Stimulated activated CD4-positive, alpha-beta T cell treated with anti-CD3 and anti-CD28 coated beads, Interleukin-4, amount 100 ng/mL, for 4 hours (primary cell): Measurements from ENCODE around the gene ERMAP.
"Not testable (repeated sequence)": the region's sequence is repeated elsewhere in the genome, so short reads cannot be mapped to it uniquely, and the experiment has no call there.

Source experiments
- DNase-seq, 2 experiments: peaks; one replicate each; pipeline ENCODE4 v3.0.0-alpha.2; 2020

ERMAP gene

DNA sequence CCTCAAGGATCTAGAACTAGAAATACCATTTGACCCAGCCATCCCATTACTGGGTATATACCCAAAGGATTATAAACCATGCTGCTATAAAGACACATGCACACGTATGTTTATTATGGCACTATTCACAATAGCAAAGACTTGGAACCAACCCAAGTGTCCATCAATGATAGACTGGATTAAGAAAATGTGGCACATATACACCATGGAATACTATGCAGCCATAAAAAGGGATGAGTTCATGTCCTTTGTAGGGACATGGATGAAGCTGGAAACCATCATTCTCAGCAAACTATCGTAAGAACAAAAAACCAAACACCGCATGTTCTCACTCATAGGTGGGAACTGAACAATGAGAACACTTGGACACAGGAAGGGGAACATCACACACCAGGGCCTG is 2.1 kb upstream of the ERMAP start:
- not testable (repeated sequence) for DNase-seq

DNA sequence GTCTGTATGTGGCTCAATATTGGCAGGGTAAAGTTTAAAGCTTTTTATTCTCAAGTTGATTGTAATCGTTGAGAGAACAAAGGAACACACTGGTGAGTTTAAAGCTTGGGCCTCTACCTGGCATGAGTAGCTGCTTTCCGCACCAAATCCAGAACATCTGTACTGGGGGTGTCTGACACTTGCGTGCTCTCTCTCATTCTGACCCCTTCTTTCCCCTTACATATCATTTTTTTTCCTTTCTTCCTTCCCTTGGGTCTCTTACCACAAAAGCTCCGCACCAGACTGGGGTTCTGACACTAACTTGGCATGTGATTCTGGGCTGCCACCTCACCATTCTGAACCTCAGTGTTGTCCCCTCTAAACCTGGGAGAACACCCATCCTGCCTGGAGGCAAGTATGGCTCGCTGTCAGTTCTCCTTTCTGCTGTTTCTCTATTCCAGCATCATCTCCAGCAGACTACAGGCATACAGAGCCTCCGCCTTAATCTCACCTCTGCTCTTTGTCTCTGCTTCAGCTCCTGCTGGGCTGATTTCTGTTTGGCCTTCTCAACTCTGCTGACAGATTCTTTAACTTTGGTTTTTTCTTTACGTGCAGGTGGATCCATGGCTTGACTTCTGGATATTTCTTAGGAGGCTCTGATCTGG is 859 bp upstream of the ERMAP start:
- DNase-seq, result no peak

DNA sequence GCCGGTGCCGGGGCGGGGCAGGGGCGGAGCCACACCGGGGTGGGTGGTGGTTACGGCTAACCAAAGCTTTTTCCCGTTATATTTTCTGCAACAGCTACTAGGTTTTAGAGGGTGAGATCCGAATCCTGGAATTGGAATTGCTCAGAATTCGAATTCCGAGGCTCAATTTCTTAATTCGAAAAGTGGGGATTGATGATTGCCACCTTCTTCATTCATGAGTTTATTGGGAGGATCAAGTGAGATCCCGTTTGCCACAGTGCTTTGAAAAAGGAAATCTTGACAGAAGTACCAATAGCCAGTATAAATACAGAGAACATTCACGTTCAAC is 482 bp downstream of the ERMAP start:
- no peak for DNase-seq

DNA sequence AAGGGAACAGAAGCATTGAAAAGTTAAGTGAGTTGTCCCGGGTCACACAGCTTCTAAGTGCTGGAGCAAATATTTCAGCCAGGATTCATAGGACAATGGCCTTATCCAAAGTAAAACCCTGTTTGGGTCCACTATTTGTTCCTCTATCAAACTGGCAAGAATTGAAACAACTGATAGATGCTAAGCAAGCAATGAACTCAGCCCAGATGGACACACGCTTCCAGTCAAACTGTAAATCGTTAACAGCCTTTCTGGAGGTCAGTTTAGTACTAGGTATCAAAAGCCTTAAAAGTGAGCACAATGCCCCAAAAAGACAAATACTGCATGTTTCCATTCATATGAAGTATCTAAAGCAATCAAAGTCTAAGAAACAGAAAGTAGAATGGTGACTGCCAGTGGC is 1.1 kb downstream of the ERMAP start:
- DNase-seq, result no peak

DNA sequence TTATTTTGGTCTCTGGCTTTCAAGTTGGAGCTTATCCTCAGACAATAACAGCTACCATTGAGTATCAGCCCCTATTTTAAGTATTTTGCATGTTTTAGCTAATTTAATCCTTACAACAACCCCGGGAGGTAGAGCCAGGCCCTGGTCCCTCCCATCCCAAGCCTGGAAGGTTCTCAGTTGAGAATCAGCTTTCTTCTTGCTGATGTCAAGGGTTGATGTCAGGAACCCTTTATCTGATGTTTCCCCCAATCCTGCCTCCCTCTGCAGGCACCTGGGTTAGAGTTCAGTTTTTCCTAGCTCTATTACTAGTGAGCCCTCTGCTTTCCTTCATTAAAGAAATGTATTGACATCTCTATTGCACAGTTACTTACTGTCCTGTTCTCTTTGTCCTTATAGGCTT is 3.9 kb downstream of the ERMAP start:
- no peak for DNase-seq

DNA sequence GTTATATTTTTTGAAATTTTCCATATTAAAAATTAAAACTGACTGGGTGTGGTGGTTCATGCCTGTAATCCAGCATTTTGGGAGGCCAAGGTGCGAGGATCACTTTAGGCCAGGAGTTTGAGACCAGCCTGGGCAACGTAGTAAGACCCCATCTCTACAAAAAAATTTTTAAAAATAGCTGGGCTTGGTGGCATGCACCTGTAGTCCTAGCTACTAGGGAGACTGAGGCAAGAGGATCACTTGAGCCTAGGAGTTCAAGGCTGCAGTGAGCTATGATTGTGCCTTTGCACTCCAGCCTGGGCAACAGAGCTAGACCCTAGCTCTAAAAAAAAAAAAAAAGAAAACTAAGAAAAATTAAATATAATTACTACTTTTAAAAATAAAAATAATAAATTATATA is 4.8 kb downstream of the ERMAP start:
- no peak for DNase-seq

DNA sequence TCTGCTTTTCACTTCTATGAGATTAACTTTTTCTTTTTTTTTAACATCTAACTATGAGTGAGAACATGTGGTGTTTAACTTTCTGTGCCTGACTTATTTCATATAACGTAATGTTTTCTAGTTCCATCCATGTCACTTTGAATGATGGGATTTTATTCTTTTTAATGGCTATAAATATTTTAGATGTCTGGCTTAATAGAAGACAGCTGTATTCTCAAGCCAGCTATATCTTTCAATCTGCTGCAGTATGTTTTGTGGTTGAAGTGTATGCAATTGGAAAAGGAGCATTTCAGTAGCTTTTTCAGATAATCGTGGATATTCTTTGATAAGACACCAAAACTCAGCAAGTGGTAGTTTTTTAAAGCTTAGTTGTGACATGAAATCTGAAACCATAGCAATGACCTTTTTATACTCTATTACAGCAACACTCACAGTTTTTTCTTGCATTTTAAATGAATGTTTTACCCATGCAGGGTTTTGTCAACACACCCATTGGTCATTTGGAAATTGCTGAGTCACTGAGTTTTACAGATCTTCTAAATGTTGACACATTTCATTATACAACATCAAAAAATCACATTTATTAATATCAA is 6.0 kb downstream of the ERMAP start:
- no peak for DNase-seq

DNA sequence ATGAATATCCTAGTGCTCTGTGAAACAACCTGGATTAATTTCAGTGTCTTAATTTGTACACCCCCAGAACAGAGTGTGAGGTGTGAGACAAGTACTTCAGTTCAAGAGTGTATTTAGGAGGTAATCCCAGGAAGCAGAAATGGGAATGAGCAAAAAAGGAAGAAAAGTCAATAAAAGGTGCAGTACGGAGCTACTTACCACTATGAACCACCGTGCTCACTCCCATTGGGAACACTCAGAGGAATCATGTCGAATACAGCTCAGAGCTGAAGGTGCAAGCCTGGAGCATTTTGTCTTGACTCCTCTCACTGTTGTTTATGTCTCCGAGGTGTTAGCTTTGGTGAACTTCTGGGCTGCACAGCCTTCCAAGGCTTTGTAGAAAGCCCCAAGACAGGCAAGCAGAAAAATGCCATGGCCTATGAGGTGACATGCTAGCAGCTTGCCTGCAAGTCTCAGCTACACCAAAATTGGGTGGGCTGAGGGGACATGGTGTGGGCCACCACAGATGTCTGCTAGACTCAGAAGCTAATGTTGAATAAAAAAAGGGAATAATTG is 7.6 kb downstream of the ERMAP start:
- no peak for DNase-seq

DNA sequence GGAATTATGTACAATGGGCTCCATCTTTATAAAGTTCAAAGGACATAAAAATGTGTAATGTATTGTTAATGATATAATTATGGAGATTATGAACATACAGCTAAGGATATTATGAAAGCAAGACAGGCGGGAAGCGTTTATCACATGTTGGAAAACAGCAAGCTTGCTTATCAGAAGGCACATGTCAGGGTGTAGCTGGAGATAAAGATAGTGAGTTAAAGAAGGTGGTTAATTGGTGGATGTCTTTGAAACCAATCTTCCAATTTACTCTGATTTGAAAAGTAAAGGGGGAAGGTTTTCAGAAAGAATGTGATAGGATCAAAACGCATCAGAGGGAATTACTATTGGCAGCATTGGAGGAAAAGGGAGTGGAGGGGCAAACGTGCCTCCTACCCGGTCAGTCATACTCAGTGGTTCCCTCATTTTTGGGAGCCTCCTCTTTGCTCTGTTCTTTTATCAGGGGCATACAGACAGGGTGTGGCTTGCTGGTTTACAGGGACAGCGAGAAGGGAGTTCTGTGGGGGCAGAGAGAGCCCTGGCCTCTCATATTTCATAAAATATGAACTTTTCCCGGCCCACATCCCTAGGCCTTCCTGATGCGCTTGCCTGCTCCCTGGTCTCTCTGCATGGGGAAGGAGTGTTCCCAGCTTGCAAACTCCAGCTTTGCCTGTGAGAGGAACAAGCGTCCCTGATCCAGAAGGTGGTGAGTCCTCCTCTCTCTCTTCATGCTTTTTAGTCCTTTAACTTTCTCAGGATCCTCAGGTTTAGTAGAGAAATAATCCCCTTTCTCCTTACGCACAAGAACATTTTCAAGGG is 8.3 kb downstream of the ERMAP start:
- no peak for DNase-seq

DNA sequence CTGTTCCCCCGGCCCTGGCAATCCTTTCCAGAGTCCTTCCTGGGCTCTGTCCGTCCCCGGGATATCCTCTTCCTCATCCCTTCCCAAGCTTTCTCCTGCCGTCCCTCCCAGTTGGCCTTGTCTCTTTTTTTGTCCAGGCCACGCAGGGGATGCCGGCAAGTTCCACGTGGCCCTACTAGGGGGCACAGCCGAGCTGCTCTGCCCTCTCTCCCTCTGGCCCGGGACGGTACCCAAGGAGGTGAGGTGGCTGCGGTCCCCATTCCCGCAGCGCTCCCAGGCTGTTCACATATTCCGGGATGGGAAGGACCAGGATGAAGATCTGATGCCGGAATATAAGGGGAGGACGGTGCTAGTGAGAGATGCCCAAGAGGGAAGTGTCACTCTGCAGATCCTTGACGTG is 13.7 kb downstream of the ERMAP start:
- DNase-seq, result no peak

DNA sequence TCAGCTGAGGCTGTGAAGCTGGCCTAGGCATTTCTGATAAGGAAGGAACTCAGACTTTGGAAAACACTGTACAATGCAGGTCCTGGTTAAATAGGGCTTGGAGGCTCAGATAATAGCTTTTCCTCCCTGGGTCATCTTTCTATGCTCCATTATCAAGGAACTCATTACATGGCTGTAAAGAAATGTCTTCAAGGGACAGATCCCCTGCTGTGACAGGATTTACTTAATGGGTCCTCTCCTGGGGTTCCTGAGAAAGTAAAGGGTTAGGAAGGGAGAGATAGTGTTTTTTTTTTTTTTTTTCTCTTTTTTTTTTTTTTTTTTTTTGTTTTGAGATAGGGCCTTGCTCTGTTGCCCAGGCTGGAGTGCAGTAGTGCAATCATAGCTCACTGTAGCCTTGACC is 14.4 kb downstream of the ERMAP start:
- DNase-seq, result no peak

DNA sequence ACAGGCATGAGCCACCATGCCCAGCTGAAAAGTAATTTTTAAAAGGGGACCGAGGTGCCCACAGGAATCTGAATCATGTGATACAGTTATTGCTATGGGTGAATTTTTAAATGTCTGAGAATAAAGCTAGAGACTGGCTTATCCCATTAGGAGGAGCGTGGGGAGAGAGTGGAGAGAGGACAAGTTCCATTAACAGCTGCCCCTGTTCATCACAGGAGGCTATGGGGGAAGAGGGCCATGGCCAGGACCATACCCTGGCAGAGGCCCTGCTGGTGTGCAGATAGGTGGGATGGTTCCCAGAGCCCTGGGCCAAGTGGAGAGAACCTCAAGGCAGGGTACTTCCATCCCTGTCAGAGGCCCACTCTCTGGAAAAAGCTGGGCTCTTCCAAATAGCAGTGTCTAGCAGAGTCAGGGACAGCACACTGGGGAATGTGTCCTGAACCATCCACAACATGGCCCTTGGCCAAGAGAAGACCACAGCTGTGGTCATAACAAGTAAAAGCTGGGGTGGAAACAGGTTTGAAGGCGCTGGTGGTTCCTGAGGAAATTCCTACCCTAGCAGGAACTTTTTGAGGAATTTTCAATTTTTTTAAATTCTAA is 15.8 kb downstream of the ERMAP start:
- no peak for DNase-seq

DNA sequence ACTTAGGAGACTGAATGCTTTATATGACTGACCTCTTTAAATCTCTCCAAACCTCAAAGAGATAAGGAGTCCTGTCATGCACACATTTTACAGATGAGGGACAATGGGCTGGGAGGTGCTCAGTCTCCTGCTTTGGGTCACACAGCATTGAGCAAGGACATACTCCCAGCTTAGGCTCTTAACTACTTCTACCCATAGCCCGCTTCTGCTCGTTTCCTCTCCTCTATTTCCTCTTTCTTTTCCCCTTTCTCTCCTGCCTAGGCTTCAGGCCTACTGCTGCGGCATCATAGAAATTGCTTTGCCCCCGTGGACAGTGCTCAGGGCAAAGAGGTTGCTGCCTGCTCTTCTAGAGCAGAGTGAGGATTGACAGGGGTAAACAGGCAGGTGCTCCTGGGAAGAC is 17.1 kb downstream of the ERMAP start:
- DNase-seq, result no peak

DNA sequence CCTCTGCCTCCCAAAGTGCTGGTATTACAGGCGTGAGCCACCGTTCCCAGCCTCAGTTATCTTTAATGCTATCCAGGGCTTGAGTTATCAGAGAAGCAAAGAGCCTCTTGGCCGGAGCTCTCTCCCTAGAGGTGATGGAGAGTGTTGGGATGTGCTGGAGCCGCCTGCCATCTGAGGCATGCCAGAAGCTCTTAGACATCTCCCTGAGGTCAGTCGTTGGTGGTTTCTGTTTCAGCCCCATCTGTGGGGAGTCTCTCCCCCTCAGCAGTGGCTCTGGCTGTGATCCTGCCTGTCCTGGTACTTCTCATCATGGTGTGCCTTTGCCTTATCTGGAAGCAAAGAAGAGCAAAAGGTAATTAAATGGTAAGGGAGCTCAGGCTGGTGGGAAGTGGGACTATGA is 17.9 kb downstream of the ERMAP start:
- DNase-seq, result no peak

DNA sequence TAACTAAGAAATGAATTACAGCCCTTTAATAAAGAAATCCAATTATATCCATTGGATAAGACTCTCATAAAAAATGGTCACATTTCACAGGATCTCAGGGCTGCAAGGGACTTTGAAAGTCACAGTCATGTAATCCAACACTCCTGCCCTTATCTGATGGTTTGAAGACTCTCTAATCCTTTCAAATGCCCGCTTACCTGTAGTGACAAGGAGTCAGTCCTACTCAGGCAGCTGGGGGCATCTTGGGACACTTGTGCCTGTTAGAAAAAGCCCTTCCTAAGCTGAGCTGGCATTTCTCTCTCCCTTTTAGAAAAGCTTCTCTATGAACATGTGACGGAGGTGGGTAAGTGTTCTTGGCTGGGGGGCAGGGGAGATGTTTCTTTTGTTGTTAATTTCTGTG is 18.5 kb downstream of the ERMAP start:
- no peak for DNase-seq

DNA sequence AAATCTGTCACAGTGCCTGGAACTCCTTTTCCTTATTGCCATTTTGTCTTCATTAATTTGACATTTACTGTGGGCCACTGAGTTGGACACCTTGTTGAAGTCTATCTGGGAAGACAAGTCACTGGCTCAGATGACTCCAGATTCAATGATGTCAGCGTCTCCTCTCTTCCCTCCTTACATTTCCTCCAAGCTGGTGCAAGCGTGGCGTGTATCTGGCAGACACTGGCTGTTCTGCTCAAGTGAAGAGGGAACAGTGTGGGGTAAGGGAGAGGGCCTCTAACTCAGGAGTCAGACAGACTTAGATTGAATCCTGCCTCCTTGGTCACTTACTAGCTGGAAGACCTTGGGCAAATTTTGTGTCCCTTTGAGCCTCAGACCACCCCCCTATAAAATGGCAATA is 20.8 kb downstream of the ERMAP start:
- no peak for DNase-seq

DNA sequence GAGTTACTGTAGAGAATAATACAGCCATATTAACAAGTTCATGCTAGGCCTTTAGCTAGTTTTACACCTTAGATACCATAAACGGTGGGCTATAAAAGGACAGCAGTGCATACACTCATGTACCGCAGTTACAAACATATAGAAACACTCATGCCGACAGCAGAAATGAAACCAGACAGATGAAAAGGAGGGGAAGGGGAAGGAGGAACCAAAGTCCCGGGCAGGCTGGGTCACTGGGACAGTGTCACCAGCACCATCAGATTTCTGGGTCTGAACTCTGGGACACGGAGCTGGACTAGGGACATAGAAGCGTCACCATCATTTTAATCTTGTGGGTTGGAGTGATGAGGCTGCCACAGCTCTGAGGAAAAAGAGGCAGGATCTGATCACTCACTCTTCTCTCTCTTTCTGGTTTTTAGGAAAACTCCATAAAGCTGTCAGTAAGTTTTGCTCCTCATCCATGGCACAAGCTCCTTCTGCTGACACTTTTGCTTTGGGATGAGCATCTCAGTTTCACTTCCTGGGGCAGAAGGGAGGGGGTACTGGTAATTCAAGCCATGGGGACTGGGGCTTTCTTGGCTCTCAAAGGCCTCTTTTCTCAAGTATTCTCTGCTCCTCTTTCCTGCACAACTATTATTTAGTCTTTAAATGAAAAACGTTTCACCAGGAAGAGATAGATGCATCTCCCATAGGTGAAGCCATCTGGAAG is 21.7 kb downstream of the ERMAP start:
- no peak for DNase-seq

DNA sequence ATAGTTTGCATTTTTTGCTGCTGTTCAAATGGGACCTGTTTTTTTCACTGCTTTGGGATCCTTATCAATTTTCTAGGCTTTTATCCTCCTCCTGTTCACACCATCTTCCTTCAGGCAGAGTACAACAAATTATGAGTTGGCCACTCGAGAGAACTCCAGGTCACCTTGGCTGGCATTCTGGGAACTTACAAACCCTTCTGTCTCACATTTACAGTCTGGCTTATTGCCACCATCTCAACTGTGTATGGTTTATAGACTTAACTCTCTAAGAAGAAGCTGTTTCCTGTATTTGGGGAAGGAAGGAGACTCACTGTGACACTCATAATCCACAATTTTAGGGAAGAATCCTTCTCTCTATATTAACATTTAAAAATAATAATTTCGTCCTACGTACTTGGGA is 24.1 kb downstream of the ERMAP start:
- no peak for DNase-seq

DNA sequence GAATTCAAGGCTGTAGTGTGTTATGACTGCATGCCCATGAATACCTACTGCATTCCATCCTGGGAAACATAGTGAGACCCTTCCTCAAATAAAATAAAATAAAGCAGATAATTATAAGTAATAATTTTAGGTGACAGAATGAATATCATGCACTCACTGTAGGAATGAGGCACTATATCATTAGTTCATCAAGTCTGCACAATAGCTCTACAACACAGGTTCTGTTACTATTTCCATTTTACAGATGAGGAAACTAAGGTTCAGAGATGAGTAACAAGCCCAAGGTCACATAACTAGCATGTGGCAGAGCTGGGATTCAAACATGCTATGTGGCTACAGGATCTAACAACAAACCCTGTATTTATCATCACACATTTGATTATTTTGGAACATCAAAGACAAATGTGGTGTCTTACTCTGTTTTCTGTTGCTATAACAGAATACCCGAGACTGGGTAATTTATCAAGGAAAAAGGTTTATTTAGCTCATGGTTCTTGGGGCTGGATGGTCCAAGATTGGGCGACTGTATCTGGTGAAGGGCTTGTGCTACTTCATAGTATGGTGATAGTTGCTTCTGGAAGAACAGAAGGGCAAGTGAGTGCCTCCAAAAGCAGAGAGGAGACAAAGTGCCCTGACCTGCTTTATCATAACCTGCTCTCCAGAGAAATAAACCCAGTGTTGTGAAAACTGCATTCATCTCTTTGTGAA is 24.7 kb downstream of the ERMAP start:
- DNase-seq, result no peak

DNA sequence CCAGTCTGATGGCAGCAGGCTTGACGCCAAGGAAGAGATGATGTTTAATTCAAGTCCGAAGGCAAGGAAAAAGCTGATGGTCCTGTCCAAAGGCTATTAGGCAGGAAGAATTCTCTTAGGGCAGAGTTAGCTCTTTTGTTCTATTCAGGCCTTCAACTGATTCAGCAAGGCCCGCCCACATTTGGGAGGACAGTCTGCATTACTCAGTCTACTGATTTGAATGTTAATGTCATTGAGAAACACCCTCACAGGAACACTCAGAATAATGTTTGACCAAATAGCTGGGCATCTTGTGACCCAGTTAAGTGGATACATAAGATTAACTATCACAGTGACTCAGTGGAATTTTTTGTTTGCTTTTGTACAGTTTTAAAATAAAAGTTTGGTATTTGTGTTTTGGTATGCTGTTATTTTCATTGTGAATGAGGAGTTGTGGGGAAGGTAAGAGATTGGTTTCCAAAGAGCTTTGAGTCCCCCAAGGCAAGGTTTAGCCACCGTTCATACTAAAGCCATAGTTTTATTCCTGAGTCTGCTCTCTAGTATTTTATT is 27.7 kb downstream of the ERMAP start:
- DNase-seq, result no peak

DNA sequence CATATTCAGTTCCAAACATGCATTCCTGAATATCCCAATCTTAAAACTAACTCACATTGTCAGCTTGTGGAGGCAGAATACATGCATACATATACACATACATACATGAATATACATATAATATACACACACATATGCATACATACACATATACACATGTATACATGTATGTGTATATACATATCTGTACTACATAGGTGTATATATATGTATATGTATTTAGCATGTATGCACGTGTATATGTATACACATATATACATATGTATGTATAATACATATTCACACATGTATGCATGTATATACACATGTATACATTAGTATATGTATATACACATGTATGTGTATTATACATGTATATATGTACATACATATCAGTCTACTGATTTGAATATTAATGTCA is 28.3 kb downstream of the ERMAP start:
- no peak for DNase-seq

DNA sequence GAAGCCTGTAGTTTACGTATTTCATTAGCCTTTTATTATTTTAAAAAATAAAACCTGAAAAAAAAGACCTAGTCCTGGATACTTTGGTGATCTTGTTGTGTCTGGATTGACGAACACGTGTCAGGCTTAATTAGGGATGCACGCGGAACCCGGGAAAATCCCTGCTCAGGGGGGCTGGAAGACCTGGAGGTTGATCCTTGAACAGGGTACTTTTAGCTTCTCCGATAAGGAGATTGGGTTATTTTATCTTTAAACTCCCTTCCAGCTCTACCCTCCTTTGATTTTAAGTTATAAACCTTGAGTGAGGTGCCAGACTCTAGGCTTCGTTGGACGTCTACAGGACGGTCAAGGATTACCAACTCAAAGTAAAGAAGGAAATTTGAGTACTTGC is 28.9 kb downstream of the ERMAP start:
- DNase-seq, result no peak
